H1 (cell line): ENCODE results near the gene GRIK2. TPM values are rescaled to one million over a fixed set of nuclear protein-coding genes. Genes with fewer than 3 reads are reported as not detected.

Source experiments
- ASH2L ChIP-seq: fragments of 200-600, 300-600 bp; sonication (generic); IDR thresholded peaks from one replicate; pipeline ENCODE4 v1.7.1; 2017; ENCODE audit warnings: low read length
- CREB1 ChIP-seq: IDR thresholded peaks from 2 replicates; pipeline ENCODE4 v1.6.1; 2012; ENCODE audit warnings: inconsistent platforms
- KDM1A ChIP-seq: fragments of 200-600, 300-600 bp; sonication (generic); IDR thresholded peaks from 2 replicates; pipeline ENCODE4 v1.7.1; 2016; ENCODE audit warnings: mild to moderate bottlenecking, low read length, borderline replicate concordance
- POLR2A ChIP-seq, 2 experiments: IDR thresholded peaks; 1 replicate in 1 of 2; 2 replicates in 1 of 2; pipeline ENCODE4 v1.6.1; 2011; ENCODE audit warnings: low read depth in 2 of 2, low read length in 2 of 2, mild to moderate bottlenecking in 2 of 2; ENCODE audit errors: control extremely low read depth in 1 of 2
- POLR2AphosphoS5 ChIP-seq: IDR thresholded peaks from 2 replicates; pipeline ENCODE4 v1.6.1; 2011; ENCODE audit warnings: low read depth, low read length
- SIX5 ChIP-seq: IDR thresholded peaks from 2 replicates; pipeline ENCODE4 v1.6.1; 2011; ENCODE audit warnings: mild to moderate bottlenecking, low read depth, low read length
- SP2 ChIP-seq: IDR thresholded peaks from 2 replicates; pipeline ENCODE4 v1.6.1; 2012; ENCODE audit warnings: mild to moderate bottlenecking, low read length, inconsistent platforms
- polyA plus RNA-seq, 7 experiments: library from polyadenylated mRNA; depleted of rRNA in 3 of 7; stranded (reverse) in 5 of 7; unstranded in 2 of 7; fragments of >200 nt in 5 of 7; fragments of 200-250 nt in 2 of 7; gene quantifications; 1 replicate in 5 of 7; 2 replicates in 1 of 7; 4 replicates in 1 of 7; pipeline versions ENCODE4 v1.2.1 to v1.2.3, GENCODE V29; 2011 to 2013; ENCODE audit warnings: missing spikeins in 2 of 7, mixed read lengths in 2 of 7
- total RNA-seq: library from RNA; stranded (reverse); fragmentation: NEBNext Ultra II Directional; extraction: Animal tissue kit (Norgen Biotek cat#: 25700); gene quantifications from 2 replicates; pipeline ENCODE4 v1.2.1, GENCODE V29; 2021
- TF ChIP-seq, protein P1 (sequence below): fragments of 300-600 bp; sonication (generic); IDR thresholded peaks from 2 replicates; pipeline ENCODE4 v1.7.1; 2012; ENCODE audit warnings: low read length, moderate library complexity, mild to moderate bottlenecking, inconsistent platforms; ENCODE audit not compliant: insufficient replicate concordance

GRIK2 gene
- total and polyA plus RNA-seq, 2 of the 8 experiments (the other 6 are each of a cell fraction or from before 2014, with no cell fraction given): 1.8 to 2.2 TPM

DNA sequence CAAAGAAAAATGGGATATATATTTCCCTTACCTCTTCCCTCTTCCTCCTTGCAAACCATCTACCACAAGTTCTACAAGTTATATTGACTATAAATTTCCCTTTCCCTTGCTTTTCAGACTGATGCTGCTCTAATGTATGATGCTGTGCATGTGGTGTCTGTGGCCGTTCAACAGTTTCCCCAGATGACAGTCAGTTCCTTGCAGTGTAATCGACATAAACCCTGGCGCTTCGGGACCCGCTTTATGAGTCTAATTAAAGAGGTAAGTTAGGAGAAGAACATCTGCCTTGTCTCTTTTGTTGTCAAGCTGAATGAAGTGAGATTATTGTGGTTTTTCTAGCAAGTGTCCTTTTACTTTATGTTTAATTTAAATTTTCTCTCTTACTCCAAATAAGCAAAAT is 406.0 kb downstream of the GRIK2 start (continued):
- no peak for TF ChIP-seq SP2
- no peak for TF ChIP-seq ASH2L
- TF ChIP-seq POLR2AphosphoS5: no peak
- no peak for TF ChIP-seq CREB1
- TF ChIP-seq KDM1A: no peak
- no peak for TF ChIP-seq POLR2A (IDR thresholded peaks at IDR 0.05; ENCODE audit: control extremely low read depth in 1 of 2, low read depth in 2 of 2, low read length in 2 of 2)
- TF ChIP-seq, protein P1, sequence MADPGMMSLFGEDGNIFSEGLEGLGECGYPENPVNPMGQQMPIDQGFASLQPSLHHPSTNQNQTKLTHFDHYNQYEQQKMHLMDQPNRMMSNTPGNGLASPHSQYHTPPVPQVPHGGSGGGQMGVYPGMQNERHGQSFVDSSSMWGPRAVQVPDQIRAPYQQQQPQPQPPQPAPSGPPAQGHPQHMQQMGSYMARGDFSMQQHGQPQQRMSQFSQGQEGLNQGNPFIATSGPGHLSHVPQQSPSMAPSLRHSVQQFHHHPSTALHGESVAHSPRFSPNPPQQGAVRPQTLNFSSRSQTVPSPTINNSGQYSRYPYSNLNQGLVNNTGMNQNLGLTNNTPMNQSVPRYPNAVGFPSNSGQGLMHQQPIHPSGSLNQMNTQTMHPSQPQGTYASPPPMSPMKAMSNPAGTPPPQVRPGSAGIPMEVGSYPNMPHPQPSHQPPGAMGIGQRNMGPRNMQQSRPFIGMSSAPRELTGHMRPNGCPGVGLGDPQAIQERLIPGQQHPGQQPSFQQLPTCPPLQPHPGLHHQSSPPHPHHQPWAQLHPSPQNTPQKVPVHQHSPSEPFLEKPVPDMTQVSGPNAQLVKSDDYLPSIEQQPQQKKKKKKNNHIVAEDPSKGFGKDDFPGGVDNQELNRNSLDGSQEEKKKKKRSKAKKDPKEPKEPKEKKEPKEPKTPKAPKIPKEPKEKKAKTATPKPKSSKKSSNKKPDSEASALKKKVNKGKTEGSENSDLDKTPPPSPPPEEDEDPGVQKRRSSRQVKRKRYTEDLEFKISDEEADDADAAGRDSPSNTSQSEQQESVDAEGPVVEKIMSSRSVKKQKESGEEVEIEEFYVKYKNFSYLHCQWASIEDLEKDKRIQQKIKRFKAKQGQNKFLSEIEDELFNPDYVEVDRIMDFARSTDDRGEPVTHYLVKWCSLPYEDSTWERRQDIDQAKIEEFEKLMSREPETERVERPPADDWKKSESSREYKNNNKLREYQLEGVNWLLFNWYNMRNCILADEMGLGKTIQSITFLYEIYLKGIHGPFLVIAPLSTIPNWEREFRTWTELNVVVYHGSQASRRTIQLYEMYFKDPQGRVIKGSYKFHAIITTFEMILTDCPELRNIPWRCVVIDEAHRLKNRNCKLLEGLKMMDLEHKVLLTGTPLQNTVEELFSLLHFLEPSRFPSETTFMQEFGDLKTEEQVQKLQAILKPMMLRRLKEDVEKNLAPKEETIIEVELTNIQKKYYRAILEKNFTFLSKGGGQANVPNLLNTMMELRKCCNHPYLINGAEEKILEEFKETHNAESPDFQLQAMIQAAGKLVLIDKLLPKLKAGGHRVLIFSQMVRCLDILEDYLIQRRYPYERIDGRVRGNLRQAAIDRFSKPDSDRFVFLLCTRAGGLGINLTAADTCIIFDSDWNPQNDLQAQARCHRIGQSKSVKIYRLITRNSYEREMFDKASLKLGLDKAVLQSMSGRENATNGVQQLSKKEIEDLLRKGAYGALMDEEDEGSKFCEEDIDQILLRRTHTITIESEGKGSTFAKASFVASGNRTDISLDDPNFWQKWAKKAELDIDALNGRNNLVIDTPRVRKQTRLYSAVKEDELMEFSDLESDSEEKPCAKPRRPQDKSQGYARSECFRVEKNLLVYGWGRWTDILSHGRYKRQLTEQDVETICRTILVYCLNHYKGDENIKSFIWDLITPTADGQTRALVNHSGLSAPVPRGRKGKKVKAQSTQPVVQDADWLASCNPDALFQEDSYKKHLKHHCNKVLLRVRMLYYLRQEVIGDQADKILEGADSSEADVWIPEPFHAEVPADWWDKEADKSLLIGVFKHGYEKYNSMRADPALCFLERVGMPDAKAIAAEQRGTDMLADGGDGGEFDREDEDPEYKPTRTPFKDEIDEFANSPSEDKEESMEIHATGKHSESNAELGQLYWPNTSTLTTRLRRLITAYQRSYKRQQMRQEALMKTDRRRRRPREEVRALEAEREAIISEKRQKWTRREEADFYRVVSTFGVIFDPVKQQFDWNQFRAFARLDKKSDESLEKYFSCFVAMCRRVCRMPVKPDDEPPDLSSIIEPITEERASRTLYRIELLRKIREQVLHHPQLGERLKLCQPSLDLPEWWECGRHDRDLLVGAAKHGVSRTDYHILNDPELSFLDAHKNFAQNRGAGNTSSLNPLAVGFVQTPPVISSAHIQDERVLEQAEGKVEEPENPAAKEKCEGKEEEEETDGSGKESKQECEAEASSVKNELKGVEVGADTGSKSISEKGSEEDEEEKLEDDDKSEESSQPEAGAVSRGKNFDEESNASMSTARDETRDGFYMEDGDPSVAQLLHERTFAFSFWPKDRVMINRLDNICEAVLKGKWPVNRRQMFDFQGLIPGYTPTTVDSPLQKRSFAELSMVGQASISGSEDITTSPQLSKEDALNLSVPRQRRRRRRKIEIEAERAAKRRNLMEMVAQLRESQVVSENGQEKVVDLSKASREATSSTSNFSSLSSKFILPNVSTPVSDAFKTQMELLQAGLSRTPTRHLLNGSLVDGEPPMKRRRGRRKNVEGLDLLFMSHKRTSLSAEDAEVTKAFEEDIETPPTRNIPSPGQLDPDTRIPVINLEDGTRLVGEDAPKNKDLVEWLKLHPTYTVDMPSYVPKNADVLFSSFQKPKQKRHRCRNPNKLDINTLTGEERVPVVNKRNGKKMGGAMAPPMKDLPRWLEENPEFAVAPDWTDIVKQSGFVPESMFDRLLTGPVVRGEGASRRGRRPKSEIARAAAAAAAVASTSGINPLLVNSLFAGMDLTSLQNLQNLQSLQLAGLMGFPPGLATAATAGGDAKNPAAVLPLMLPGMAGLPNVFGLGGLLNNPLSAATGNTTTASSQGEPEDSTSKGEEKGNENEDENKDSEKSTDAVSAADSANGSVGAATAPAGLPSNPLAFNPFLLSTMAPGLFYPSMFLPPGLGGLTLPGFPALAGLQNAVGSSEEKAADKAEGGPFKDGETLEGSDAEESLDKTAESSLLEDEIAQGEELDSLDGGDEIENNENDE: no peak
- no peak for TF ChIP-seq SIX5
